SK-N-SH treated with all-trans-retinoic acid at 6 μM for 48 hours (cell line): ENCODE results near the gene C1orf52.

Experiments used
- ARNTL ChIP-seq: fragments of 450-650 bp; formaldehyde crosslinking; IDR thresholded peaks from 2 replicates; pipeline ENCODE4 v1.5.0; 2020; ENCODE audit warnings: low read depth, mild to moderate bottlenecking, moderate library complexity, borderline replicate concordance
- BACH2 ChIP-seq: fragments of 250-450 bp; sonication (Bioruptor Pico); IDR thresholded peaks from 2 replicates; pipeline ENCODE4 v1.9.0; 2021; ENCODE audit warnings: mild to moderate bottlenecking, borderline replicate concordance
- CSDC2 ChIP-seq: fragments of 250-450 bp; sonication (Bioruptor Pico); IDR thresholded peaks from 2 replicates; pipeline ENCODE4 v1.5.0; 2020; ENCODE audit warnings: mild to moderate bottlenecking, moderate library complexity
- OSR1 ChIP-seq: fragments of 250-450 bp; sonication (Bioruptor Pico); IDR thresholded peaks from 2 replicates; pipeline ENCODE4 v1.8.0; 2022; ENCODE audit warnings: moderate library complexity, mild to moderate bottlenecking, inconsistent platforms
- PPARA ChIP-seq: fragments of 250-450 bp; sonication (Bioruptor Pico); IDR thresholded peaks from 2 replicates; pipeline ENCODE4 v1.5.0; 2020; ENCODE audit warnings: mild to moderate bottlenecking, borderline replicate concordance
- RARB ChIP-seq: fragments of 250-450 bp; sonication (Bioruptor Pico); IDR thresholded peaks from 2 replicates; pipeline ENCODE4 v1.8.0; 2021; ENCODE audit warnings: mild to moderate bottlenecking, moderate library complexity
- TOX ChIP-seq: fragments of 250-450 bp; sonication (Bioruptor Pico); IDR thresholded peaks from 2 replicates; pipeline ENCODE4 v1.8.0; 2021; ENCODE audit warnings: mild to moderate bottlenecking, moderate library complexity, borderline replicate concordance
- ZFP3 ChIP-seq: fragments of 250-450 bp; sonication (Bioruptor Pico); IDR thresholded peaks from 2 replicates; pipeline ENCODE4 v1.5.0; 2020; ENCODE audit warnings: mild to moderate bottlenecking, moderate library complexity
- ZFP30 ChIP-seq: fragments of 450-650 bp; formaldehyde crosslinking; IDR thresholded peaks from 2 replicates; pipeline ENCODE4 v1.5.0; 2022; ENCODE audit warnings: mild to moderate bottlenecking, moderate library complexity
- ZNF565 ChIP-seq: fragments of 450-650 bp; formaldehyde crosslinking; conservative IDR thresholded peaks from 2 replicates; pipeline ENCODE4 v1.5.0; 2020; ENCODE audit warnings: low read depth, mild to moderate bottlenecking, moderate library complexity
- ZNF8 ChIP-seq: fragments of 450-650 bp; formaldehyde crosslinking; IDR thresholded peaks from 2 replicates; pipeline ENCODE4 v1.5.0; 2020; ENCODE audit warnings: mild to moderate bottlenecking, moderate library complexity
- TF ChIP-seq, protein P1 (sequence below): fragments of 250-450 bp; sonication (Bioruptor Pico); IDR thresholded peaks from 2 replicates; pipeline ENCODE4 v1.5.1; 2021; ENCODE audit warnings: mild to moderate bottlenecking, moderate library complexity
- TF ChIP-seq, protein P2 (sequence below): fragments of 250-450 bp; sonication (Bioruptor Pico); IDR thresholded peaks from 2 replicates; pipeline ENCODE4 v1.8.0; 2020; ENCODE audit warnings: mild to moderate bottlenecking, moderate library complexity, borderline replicate concordance

DNA sequence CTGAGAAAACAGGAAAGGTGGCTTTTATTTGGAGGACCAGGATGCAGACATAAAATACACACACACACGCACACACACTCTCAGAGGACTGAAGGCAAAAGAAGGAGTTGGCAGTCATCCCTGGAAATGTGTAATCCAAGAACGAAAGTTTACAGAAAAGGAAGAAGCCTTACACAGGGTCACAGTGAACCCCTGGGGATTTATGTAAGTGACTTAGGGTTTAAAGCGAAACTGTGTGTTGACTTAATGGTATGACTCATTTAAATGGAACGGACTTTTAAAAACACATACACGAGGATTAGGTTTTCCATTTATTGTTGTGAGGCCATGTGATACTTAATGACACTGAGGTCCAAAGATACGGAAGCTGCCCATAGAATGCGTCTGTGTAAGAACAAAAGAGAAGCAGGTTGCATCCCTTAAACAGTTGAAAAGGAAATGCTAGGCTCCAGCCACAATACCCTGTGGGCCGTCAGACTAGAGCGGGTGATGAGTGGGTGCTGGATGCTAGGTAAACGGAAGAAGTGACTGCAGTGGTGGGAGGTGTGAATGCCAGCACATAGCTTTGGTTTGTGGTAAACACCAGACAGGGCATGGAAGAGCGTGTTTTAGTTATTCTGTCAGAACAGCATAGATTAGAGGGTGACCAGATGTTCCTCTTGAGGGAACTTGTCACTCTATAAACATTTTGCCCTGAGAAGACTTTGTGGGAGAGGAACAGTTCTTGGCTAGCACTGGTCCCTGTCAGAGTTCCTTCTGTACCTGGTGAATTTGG lies 38.6 kb upstream of the C1orf52 start:
- no peak for TF ChIP-seq BACH2 (CRISPR knock-in tag)
- TF ChIP-seq ZNF8 (CRISPR knock-in tag): no peak
- no peak for TF ChIP-seq ZFP3 (CRISPR knock-in tag)
- TF ChIP-seq, protein P1, sequence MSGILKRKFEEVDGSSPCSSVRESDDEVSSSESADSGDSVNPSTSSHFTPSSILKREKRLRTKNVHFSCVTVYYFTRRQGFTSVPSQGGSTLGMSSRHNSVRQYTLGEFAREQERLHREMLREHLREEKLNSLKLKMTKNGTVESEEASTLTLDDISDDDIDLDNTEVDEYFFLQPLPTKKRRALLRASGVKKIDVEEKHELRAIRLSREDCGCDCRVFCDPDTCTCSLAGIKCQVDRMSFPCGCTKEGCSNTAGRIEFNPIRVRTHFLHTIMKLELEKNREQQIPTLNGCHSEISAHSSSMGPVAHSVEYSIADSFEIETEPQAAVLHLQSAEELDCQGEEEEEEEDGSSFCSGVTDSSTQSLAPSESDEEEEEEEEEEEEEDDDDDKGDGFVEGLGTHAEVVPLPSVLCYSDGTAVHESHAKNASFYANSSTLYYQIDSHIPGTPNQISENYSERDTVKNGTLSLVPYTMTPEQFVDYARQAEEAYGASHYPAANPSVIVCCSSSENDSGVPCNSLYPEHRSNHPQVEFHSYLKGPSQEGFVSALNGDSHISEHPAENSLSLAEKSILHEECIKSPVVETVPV (CRISPR knock-in tag): no peak
- TF ChIP-seq, protein P2, sequence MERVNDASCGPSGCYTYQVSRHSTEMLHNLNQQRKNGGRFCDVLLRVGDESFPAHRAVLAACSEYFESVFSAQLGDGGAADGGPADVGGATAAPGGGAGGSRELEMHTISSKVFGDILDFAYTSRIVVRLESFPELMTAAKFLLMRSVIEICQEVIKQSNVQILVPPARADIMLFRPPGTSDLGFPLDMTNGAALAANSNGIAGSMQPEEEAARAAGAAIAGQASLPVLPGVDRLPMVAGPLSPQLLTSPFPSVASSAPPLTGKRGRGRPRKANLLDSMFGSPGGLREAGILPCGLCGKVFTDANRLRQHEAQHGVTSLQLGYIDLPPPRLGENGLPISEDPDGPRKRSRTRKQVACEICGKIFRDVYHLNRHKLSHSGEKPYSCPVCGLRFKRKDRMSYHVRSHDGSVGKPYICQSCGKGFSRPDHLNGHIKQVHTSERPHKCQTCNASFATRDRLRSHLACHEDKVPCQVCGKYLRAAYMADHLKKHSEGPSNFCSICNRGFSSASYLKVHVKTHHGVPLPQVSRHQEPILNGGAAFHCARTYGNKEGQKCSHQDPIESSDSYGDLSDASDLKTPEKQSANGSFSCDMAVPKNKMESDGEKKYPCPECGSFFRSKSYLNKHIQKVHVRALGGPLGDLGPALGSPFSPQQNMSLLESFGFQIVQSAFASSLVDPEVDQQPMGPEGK (CRISPR knock-in tag): no peak
- no peak for TF ChIP-seq ARNTL (CRISPR knock-in tag)
- TF ChIP-seq TOX (CRISPR knock-in tag): no peak
- TF ChIP-seq RARB (CRISPR knock-in tag): no peak
- TF ChIP-seq OSR1 (CRISPR knock-in tag): no peak
- no peak for TF ChIP-seq PPARA (CRISPR knock-in tag)
- no peak for TF ChIP-seq ZFP30 (CRISPR knock-in tag)
- TF ChIP-seq CSDC2 (CRISPR knock-in tag): no peak
- no peak for TF ChIP-seq ZNF565 (CRISPR knock-in tag)
